H1 (cell line): ENCODE measurements around the gene PLGRKT. TPM values are rescaled to one million over a fixed set of nuclear protein-coding genes. Genes with fewer than 3 reads are reported as not detected.

Source experiments
- ASH2L ChIP-seq: fragments of 200-600, 300-600 bp; sonication (generic); IDR thresholded peaks from one replicate; pipeline ENCODE4 v1.7.1; 2017; ENCODE audit warnings: low read length
- BACH1 ChIP-seq: IDR thresholded peaks from 2 replicates; pipeline ENCODE4 v1.6.1; 2012; ENCODE audit warnings: low read length, improper control_type of control experiment
- CEBPB ChIP-seq: IDR thresholded peaks from 2 replicates; pipeline ENCODE4 v1.6.1; 2012; ENCODE audit warnings: low read depth, low read length
- CHD2 ChIP-seq: IDR thresholded peaks from 2 replicates; pipeline ENCODE4 v1.6.1; 2012; ENCODE audit warnings: low read length, improper control_type of control experiment
- CREB1 ChIP-seq: IDR thresholded peaks from 2 replicates; pipeline ENCODE4 v1.6.1; 2012; ENCODE audit warnings: inconsistent platforms
- CTBP2 ChIP-seq: IDR thresholded peaks from 2 replicates; pipeline ENCODE4 v1.7.0; 2011; ENCODE audit warnings: borderline replicate concordance, mild to moderate bottlenecking, moderate library complexity, mixed read lengths, low read length; ENCODE audit not compliant: insufficient read depth, insufficient read length
- CTCF ChIP-seq, 3 experiments: IDR thresholded peaks; 1 replicate in 2 of 3; 2 replicates in 1 of 3; pipeline versions ENCODE4 v1.5.1 to v1.6.1; 2011; ENCODE audit warnings: low read length in 3 of 3, mild to moderate bottlenecking in 3 of 3, inconsistent platforms in 2 of 3, low read depth in 1 of 3, moderate library complexity in 1 of 3; ENCODE audit not compliant: insufficient read depth in 1 of 3; ENCODE audit errors: control extremely low read depth in 1 of 3
- EZH2 ChIP-seq: fragments of 200-600 bp; sonication (generic); IDR thresholded peaks from 2 replicates; pipeline ENCODE4 v1.7.1; 2012; ENCODE audit warnings: low read depth, mild to moderate bottlenecking, moderate library complexity, low read length, inconsistent platforms; ENCODE audit not compliant: severe bottlenecking
- GABPA ChIP-seq: IDR thresholded peaks from 2 replicates; pipeline ENCODE4 v1.6.1; 2011; ENCODE audit warnings: mild to moderate bottlenecking, low read length, moderate library complexity, borderline replicate concordance; ENCODE audit not compliant: insufficient read depth
- HDAC2 ChIP-seq, 2 experiments: fragments of 300-600 bp in 1 of 2; sonication (generic) in 1 of 2; IDR thresholded peaks; 2 replicates each; pipeline ENCODE4 v1.6.1; 2011 to 2012; ENCODE audit warnings: low read depth in 2 of 2, low read length in 2 of 2, mild to moderate bottlenecking in 2 of 2, moderate library complexity in 2 of 2, borderline replicate concordance in 1 of 2, inconsistent platforms in 1 of 2
- JUN ChIP-seq: IDR thresholded peaks from 2 replicates; pipeline ENCODE4 v1.6.1; 2011; ENCODE audit warnings: low read depth, mild to moderate bottlenecking, improper control_type of control experiment, low read length
- KDM1A ChIP-seq: fragments of 200-600, 300-600 bp; sonication (generic); IDR thresholded peaks from 2 replicates; pipeline ENCODE4 v1.7.1; 2016; ENCODE audit warnings: mild to moderate bottlenecking, low read length, borderline replicate concordance
- KDM5A ChIP-seq: fragments of 200-600 bp; IDR thresholded peaks from 2 replicates; pipeline ENCODE4 v1.7.1; 2012; ENCODE audit warnings: mild to moderate bottlenecking, low read length, inconsistent platforms, mixed read lengths
- MAX ChIP-seq: IDR thresholded peaks from 2 replicates; pipeline ENCODE4 v1.6.1; 2012; ENCODE audit warnings: inconsistent platforms
- PHF8 ChIP-seq: fragments of 200-600 bp; sonication (generic); conservative IDR thresholded peaks from 2 replicates; pipeline ENCODE4 v1.7.1; 2012; ENCODE audit warnings: low read depth, mild to moderate bottlenecking, inconsistent platforms, low read length, moderate library complexity
- POLR2A ChIP-seq, 2 experiments: IDR thresholded peaks; 1 replicate in 1 of 2; 2 replicates in 1 of 2; pipeline ENCODE4 v1.6.1; 2011; ENCODE audit warnings: low read depth in 2 of 2, low read length in 2 of 2, mild to moderate bottlenecking in 2 of 2; ENCODE audit errors: control extremely low read depth in 1 of 2
- RFX5 ChIP-seq: IDR thresholded peaks from 2 replicates; pipeline ENCODE4 v1.6.1; 2011; ENCODE audit warnings: low read depth, low read length, improper control_type of control experiment, borderline replicate concordance
- RNF2 ChIP-seq: fragments of 200-900, 300-1000 bp; sonication (generic); IDR thresholded peaks from 2 replicates; pipeline ENCODE4 v1.7.1; 2016; ENCODE audit warnings: borderline replicate concordance, low read depth, mild to moderate bottlenecking, antibody characterized with exemption, low read length; ENCODE audit not compliant: poor library complexity, severe bottlenecking; ENCODE audit errors: missing control alignments
- TAF1 ChIP-seq: IDR thresholded peaks from 2 replicates; pipeline ENCODE4 v1.6.1; 2011; ENCODE audit warnings: mild to moderate bottlenecking, low read depth, low read length
- TEAD4 ChIP-seq: IDR thresholded peaks from 2 replicates; pipeline ENCODE4 v1.6.1; 2012; ENCODE audit warnings: low read depth, low read length, inconsistent platforms, mixed read lengths
- polyA plus RNA-seq, 7 experiments: library from polyadenylated mRNA; depleted of rRNA in 3 of 7; stranded (reverse) in 5 of 7; unstranded in 2 of 7; fragments of >200 nt in 5 of 7; fragments of 200-250 nt in 2 of 7; gene quantifications; 1 replicate in 5 of 7; 2 replicates in 1 of 7; 4 replicates in 1 of 7; pipeline versions ENCODE4 v1.2.1 to v1.2.3, GENCODE V29; 2011 to 2013; ENCODE audit warnings: missing spikeins in 2 of 7, mixed read lengths in 2 of 7
- total RNA-seq: library from RNA; stranded (reverse); fragmentation: NEBNext Ultra II Directional; extraction: Animal tissue kit (Norgen Biotek cat#: 25700); gene quantifications from 2 replicates; pipeline ENCODE4 v1.2.1, GENCODE V29; 2021

PLGRKT gene
- total and polyA plus RNA-seq, 2 of the 8 experiments (the other 6 are each of a cell fraction or from before 2014, with no cell fraction given): 5.4 to 15.7 TPM

GRCh38 chr9:5437254-5438216, at the start of gene PLGRKT (continued):
- TF ChIP-seq HDAC2 (IDR thresholded peaks at IDR 0.05; ENCODE audit: borderline replicate concordance in 1 of 2, low read depth in 2 of 2, low read length in 2 of 2) (0 out of 4 replicates have a peak, but pooled peaks of 1 of the 2 experiments have one; percentile 54), MAX (peak; percentile 55), CTCF (IDR thresholded peaks at IDR 0.05; ENCODE audit: control extremely low read depth in 1 of 3, insufficient read depth in 1 of 3, low read depth in 1 of 3, low read length in 3 of 3) (peak in 2 of 3 experiments; percentile 3 to 20; a peak in 2 of 4 replicates), TAF1 (peak; percentile 66; the same call in 1 of the 2 replicates), CREB1 (peak; percentile 79), EZH2 (no peak), KDM5A (no peak), RNF2 (no peak), GABPA (peak; percentile 77; the same call in 1 of the 2 replicates), KDM1A (no peak), JUN (no peak), CHD2 (0 out of 2 replicates have a peak, but pooled peaks have one; percentile 60), RFX5 (no peak), TEAD4 (no peak), PHF8 (peak; percentile 85), CEBPB (no peak), POLR2A (IDR thresholded peaks at IDR 0.05; ENCODE audit: control extremely low read depth in 1 of 2, low read depth in 2 of 2, low read length in 2 of 2) (peak; percentile 69 to 86), CTBP2 (no peak), BACH1 (no peak), ASH2L (peak; percentile 74)
